SK-N-SH (cell line): Measurements from ENCODE around the gene CCR6.

ENCODE experiments used
- CHD2 ChIP-seq: fragments of 150-350 bp; IDR thresholded peaks from 2 replicates; pipeline ENCODE4 v1.6.1; 2018; ENCODE audit warnings: low read length; ENCODE audit not compliant: partially characterized antibody
- SIN3A ChIP-seq: IDR thresholded peaks from 2 replicates; pipeline ENCODE4 v1.6.1; 2012; ENCODE audit warnings: low read depth, mild to moderate bottlenecking, low read length, moderate library complexity, borderline replicate concordance
- TAF1 ChIP-seq: IDR thresholded peaks from 2 replicates; pipeline ENCODE4 v1.6.1; 2012; ENCODE audit warnings: low read depth, mild to moderate bottlenecking, low read length, moderate library complexity, borderline replicate concordance

GRCh38 chr6:167104388-167104787 lies 18.5 kb upstream of the CCR6 start:
- no peak for TF ChIP-seq SIN3A
- no peak for TF ChIP-seq TAF1
- no peak for TF ChIP-seq CHD2
